ENCODE data around the gene CDKAL1. TPM values are rescaled to one million over a fixed set of nuclear protein-coding genes. Genes with fewer than 3 reads are reported as not detected.

Gene CDKAL1
- total and polyA plus RNA-seq, 10 of the 15 experiments (the other 5 are each of a cell fraction or from before 2014, with no cell fraction given), result 10.7 to 26.9 (median 17.3) TPM

GRCh38 chr6:21164768-21165326 is 630.6 kb downstream of the CDKAL1 start (continued):
- TF ChIP-seq PBX3 (IDR thresholded peaks at IDR 0.05; ENCODE audit: insufficient replicate concordance, low read depth, low read length) (no peak), MTA2 (IDR thresholded peaks at IDR 0.05; ENCODE audit: low read depth) (peak; percentile 67), MTA3 (IDR thresholded peaks at IDR 0.05; ENCODE audit: borderline replicate concordance, low read length) (no peak), TCF7 (IDR thresholded peaks at IDR 0.05; ENCODE audit: borderline replicate concordance) (peak; percentile 73), ZNF24 (IDR thresholded peaks at IDR 0.05) (no peak), CBX3 (IDR thresholded peaks at IDR 0.05; ENCODE audit: borderline replicate concordance, low read depth) (no peak), RELB (IDR thresholded peaks at IDR 0.05; ENCODE audit: low read depth) (peak; percentile 39; the same call in 1 of the 2 replicates), ZNF592 (IDR thresholded peaks at IDR 0.05) (no peak), STAT3 (IDR thresholded peaks at IDR 0.05; ENCODE audit: low read depth, low read length) (no peak), RUNX3 (IDR thresholded peaks at IDR 0.05; ENCODE audit: low read length) (peak; percentile 95), CHD2 (IDR thresholded peaks at IDR 0.05; ENCODE audit: borderline replicate concordance, low read depth, low read length) (no peak), CBX5 (IDR thresholded peaks at IDR 0.05; ENCODE audit: low read depth) (no peak)
- TF ChIP-seq, protein P1, sequence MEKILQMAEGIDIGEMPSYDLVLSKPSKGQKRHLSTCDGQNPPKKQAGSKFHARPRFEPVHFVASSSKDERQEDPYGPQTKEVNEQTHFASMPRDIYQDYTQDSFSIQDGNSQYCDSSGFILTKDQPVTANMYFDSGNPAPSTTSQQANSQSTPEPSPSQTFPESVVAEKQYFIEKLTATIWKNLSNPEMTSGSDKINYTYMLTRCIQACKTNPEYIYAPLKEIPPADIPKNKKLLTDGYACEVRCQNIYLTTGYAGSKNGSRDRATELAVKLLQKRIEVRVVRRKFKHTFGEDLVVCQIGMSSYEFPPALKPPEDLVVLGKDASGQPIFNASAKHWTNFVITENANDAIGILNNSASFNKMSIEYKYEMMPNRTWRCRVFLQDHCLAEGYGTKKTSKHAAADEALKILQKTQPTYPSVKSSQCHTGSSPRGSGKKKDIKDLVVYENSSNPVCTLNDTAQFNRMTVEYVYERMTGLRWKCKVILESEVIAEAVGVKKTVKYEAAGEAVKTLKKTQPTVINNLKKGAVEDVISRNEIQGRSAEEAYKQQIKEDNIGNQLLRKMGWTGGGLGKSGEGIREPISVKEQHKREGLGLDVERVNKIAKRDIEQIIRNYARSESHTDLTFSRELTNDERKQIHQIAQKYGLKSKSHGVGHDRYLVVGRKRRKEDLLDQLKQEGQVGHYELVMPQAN (conservative IDR thresholded peaks at IDR 0.05), result no peak
- TF ChIP-seq, protein P2, sequence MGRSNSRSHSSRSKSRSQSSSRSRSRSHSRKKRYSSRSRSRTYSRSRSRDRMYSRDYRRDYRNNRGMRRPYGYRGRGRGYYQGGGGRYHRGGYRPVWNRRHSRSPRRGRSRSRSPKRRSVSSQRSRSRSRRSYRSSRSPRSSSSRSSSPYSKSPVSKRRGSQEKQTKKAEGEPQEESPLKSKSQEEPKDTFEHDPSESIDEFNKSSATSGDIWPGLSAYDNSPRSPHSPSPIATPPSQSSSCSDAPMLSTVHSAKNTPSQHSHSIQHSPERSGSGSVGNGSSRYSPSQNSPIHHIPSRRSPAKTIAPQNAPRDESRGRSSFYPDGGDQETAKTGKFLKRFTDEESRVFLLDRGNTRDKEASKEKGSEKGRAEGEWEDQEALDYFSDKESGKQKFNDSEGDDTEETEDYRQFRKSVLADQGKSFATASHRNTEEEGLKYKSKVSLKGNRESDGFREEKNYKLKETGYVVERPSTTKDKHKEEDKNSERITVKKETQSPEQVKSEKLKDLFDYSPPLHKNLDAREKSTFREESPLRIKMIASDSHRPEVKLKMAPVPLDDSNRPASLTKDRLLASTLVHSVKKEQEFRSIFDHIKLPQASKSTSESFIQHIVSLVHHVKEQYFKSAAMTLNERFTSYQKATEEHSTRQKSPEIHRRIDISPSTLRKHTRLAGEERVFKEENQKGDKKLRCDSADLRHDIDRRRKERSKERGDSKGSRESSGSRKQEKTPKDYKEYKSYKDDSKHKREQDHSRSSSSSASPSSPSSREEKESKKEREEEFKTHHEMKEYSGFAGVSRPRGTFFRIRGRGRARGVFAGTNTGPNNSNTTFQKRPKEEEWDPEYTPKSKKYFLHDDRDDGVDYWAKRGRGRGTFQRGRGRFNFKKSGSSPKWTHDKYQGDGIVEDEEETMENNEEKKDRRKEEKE (IDR thresholded peaks at IDR 0.05), result no peak
